Lower leg skin (tissue), 4 donors: Measurements from ENCODE around the gene KIZ. TPM values are rescaled to one million over a fixed set of nuclear protein-coding genes. Genes with fewer than 3 reads are reported as not detected.
A peak's percentile ranks its signal among the peaks of the same experiment; 100 is the strongest.

Experiments used
- DNase-seq, 2 donors: peaks; one replicate each; pipeline ENCODE4 v3.0.0-alpha.2; 2019; ENCODE audit warnings: low spot score in 2 of 2
- H3K4me3 ChIP-seq: fragments of 200-600 bp; sonication (generic); 2 replicates; pipeline ENCODE4 v1.5.1; 2017; ENCODE audit warnings: mild to moderate bottlenecking, low read depth; ENCODE audit not compliant: poor library complexity, severe bottlenecking
- CTCF ChIP-seq, 3 donors: fragments of 450-650 bp; IDR thresholded peaks; one replicate each; pipeline ENCODE4 v1.5.1; 2016; ENCODE audit warnings: antibody characterized with exemption in 3 of 3, mild to moderate bottlenecking in 3 of 3, moderate library complexity in 2 of 3
- POLR2A ChIP-seq, 2 donors: fragments of 450-650 bp; IDR thresholded peaks; one replicate each; pipeline ENCODE4 v1.6.1; 2016 to 2017; ENCODE audit warnings: antibody characterized with exemption in 2 of 2, mild to moderate bottlenecking in 1 of 2, moderate library complexity in 1 of 2
- WGBS, 2 donors: methylation state at CpG; one replicate each; pipeline ENCODE4 v1.1.5; 2018; 5-methylcytosine and 5-hydroxymethylcytosine counted together
- intact Hi-C: fragments of 100-400 bp; cut with DNase I; formaldehyde crosslinking; loops from one replicate; pipeline ENCODE4 v1.15.0; 2023; ENCODE audit warnings: low total_unique reads
- total RNA-seq, 4 donors: library from RNA; depleted of rRNA; stranded (reverse); fragments of >200 nt; gene quantifications; one replicate each; pipeline ENCODE4 v1.1.0, GENCODE V29; 2016

The KIZ gene
- total RNA-seq, 4 donors from 2014 or later: 17.8 to 25.0 (median 23.0) TPM

- DNase-seq: peak in 1 of 2 donors; percentile 46
- TF ChIP-seq CTCF (IDR thresholded peaks at IDR 0.05) (no peak), POLR2A (IDR thresholded peaks at IDR 0.05) (no peak)
- no peak overlapping the region for H3K4me3 ChIP-seq
- 82 to 84% methylated on average over 10 of the region's 10 CpGs for WGBS, 2 donors
- intact Hi-C loops: no loop called here
These were observed 112.3 kb downstream of the KIZ start for GRCh38 chr20:21237956-21238799.

DNA sequence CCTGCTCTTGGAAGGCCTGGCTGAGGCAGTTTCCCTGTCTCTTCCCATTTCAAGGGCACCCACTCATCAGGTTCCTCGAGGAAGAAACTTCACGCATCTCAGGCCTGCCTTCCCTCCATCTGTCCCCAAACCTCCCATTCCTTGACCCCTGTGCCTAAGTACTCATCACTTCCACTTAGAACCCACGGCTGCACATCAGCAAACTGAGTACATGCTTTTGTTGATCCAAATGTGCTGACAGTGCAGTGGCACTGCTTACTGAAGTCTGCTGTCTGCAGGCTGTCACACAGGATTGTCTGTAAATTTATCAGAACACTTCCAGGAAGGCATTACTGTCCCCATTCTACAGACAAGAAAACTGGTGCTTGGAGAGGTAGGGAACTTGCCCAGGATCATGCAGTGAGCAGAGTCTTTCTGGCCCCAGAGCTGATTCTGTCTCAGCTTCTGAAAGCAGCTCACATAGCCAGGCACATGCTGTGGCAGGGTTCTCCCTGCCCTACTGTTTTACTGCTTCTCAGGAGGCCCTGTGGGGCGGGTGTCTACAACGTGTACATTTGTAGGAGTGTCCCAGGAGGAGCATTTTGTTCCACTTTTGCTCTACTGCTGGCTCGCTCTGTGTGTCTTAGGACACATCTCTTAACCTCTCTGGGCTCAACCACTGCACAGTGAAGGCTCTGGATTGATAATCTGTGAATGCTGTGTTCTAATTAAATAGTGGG, 113.1 kb downstream of the KIZ start:
- 83 to 84% methylated on average over 6 of the region's 6 CpGs for WGBS, 2 donors
- no peak overlapping the region for H3K4me3 ChIP-seq
- intact Hi-C loops: no loop called here
- peak in 1 of 2 donors; percentile 71 for DNase-seq
- no peak for TF ChIP-seq CTCF (IDR thresholded peaks at IDR 0.05)

GRCh38 chr20:21240394-21240793, 114.5 kb downstream of the KIZ start:
- DNase-seq: no peak
- WGBS, 2 donors: 83 to 92% methylated on average over 9 of the region's 9 CpGs
- TF ChIP-seq POLR2A (IDR thresholded peaks at IDR 0.05) (no peak), CTCF (IDR thresholded peaks at IDR 0.05) (no peak)
- intact Hi-C loops: no loop called here
- H3K4me3 ChIP-seq: no peak overlapping the region

GRCh38 chr20:21241406-21241805, 115.5 kb downstream of the KIZ start:
- H3K4me3 ChIP-seq: no peak overlapping the region
- TF ChIP-seq CTCF (IDR thresholded peaks at IDR 0.05) (no peak), POLR2A (IDR thresholded peaks at IDR 0.05) (no peak)
- intact Hi-C loops: no loop called here
- WGBS, 2 donors: 65 to 78% methylated on average over 7 of the region's 7 CpGs
- DNase-seq: peak in 1 of 2 donors; percentile 18

- H3K4me3 ChIP-seq: no peak overlapping the region
- DNase-seq: peak in 1 of 2 donors; percentile 63
- no peak for TF ChIP-seq CTCF (IDR thresholded peaks at IDR 0.05)
- no peak for TF ChIP-seq POLR2A (IDR thresholded peaks at IDR 0.05)
- WGBS, 2 donors: 88 to 90% methylated on average over 12 of the region's 12 CpGs
- intact Hi-C loops: no loop called here
These were observed 117.9 kb downstream of the KIZ start for GRCh38 chr20:21243811-21244210.
